ENCODE results near the gene BCKDK.
"Not testable (repeated sequence)": the region's sequence is repeated elsewhere in the genome, so short reads cannot be mapped to it uniquely, and the experiment has no call there.

The BCKDK gene

DNA sequence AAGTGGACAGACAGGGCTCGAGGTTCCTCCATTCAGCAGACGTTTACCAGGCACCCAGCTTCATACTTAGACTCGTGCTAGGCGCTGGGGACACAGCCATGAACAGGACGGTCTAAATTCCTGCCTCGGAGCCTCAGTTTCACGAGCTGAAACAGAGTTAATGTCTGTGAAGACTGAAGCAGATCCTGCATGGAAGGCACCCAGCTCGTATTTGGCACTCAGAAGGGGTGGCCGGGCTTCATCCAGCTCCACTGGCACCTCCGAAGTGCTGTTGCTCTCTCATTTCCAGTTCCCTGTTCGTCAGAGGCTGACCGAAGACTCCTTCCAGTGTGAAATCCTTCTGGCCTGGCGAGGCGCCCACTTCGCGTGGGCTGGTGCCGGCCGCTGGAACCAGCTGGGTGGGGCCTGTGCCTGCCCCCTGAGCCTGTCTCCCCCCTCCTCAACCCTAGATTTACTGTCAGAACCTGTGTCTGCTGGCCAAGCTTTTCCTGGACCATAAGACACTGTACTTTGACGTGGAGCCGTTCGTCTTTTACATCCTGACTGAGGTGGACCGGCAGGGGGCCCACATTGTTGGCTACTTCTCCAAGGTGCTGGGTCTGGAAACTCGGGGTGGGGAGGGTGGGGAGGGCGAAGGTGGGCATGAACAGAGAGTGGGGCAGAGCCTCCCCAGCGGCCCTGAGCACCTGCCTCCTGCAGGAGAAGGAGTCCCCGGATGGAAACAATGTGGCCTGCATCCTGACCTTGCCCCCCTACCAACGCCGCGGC lies 21.6 kb downstream of the BCKDK start:
- no peak for DNase-seq

DNA sequence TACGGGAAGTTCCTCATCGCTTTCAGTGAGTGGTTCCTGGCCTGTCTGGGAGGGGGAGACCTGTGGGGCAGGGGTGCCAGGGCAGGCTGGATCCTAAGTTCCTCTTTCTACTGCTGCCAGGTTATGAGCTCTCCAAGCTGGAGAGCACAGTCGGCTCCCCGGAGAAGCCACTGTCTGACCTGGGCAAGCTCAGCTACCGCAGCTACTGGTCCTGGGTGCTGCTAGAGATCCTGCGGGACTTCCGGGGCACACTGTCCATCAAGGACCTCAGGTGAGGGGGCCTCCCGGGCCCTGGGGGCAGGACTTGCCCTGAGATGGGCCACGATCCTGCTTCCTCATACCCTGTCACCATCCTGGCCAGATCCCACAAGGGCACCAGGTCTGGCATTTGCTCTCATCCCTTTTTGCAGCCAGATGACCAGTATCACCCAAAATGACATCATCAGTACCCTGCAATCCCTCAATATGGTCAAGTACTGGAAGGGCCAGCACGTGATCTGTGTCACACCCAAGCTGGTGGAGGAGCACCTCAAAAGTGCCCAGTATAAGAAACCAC lies 22.2 kb downstream of the BCKDK start:
- DNase-seq: no peak

DNA sequence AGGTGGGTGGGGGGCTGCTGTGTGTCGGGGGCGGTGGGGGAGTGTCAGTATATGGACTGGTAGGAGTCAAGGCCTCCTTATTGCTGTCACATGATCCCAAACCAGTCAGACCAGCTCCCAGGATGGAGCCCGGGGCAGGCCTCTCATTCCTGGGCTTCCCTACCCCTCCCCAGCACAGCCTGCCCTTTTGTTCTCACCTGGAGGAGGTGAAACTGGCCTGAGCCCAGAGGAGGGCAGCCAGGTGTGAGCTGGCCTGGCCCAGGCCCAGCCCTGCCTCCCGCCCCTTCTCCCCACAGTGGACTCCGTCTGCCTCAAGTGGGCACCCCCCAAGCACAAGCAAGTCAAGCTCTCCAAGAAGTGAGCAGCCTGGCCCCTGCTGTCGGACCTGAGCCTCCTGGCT lies 22.7 kb downstream of the BCKDK start:
- DNase-seq: no peak

DNA sequence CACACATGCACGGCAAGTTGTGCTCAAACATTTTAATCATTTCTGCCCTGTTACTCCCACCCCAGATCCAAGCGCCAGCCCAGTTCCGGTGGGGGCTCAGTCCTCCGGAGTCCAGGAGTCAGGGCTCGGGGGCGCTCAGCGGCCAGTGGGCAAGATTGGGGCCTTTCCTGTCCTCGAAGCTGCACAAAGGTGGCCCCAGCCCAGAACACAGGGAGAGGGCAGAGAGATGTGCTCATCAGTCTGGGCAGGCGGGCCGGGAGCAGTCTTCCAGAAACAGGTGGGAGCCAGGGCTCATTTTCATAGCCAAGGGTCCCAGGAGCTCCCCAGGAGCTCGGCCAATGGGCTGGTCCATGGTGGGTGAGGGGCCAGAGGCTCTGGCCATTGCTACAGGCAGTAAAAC lies 23.2 kb downstream of the BCKDK start:
- no peak for DNase-seq

DNA sequence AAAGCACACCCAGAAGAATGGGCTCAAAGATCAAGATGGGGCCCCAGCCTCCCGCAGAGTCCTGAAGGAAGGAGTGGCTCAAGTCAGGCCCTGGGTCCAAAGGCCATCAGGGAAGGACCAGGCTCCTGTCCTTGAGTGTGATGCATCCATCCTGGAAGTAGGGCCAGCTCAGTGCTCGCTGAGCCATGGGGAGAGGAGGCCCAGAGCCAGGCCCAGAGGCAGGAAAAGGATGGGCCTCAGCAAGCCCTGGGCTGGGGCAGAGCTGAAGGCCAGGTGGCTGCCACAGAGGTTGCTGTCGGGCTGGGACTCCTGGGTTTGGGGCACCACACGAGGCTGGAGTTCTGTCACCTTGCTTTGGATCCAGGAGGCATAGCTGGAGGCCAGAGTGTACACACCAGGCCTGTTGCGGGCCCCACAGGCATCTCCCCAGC lies 23.7 kb downstream of the BCKDK start:
- DNase-seq: no peak

DNA sequence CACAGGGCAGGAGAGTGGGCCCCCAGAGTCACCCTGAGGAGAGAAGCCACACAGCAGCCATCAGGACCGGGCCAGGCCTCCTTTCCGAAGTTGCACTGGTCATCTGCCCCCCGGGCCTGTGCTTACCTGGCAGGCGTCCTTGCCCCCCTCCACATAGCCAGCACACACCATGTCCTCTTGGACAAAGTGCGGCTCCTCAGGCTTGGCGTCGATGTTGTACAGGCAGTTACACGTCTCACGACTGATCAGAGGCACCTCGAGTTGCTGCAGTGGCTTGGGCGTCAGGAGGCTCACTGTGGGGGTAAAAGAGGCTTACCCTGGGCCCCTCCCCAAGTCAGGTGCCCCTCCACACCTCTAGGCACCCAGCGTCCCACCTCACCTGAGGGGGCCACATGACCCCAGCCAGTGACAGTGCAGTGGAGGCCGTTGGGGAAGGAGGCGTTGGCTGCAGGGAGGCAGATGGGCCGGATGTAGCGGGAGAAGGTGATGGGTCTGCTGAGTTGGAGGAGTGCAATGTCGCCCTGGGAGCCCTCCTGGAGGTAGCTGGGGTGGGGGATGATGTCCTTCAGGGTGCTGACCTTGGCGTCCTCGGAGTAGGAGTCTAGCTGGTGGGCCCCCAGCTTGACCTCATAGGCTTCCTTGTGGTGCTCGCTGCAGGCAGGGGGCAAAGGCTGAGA lies 24.3 kb downstream of the BCKDK start:
- DNase-seq: no peak

DNA sequence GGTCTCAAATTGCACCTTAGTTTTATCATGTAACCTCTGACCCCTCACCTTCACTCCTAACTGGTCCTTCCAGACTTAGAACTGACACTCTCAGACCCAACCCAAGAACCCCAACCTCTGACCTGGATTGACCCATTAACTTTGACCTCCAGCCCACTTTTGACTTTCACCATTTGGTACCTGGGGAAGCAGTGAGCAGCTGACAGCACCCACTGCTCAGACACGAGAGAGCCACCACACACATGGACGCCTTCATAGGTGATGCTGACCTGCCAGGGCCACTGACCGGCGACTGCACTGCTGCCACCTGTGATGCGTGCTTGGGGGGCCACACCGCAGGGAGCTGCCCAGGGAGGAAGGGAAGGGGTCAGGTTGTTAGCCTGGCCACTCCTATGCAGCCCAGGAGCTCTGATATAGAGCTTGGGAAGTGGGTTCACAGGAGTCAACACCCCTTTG lies 24.9 kb downstream of the BCKDK start:
- no peak for DNase-seq

DNA sequence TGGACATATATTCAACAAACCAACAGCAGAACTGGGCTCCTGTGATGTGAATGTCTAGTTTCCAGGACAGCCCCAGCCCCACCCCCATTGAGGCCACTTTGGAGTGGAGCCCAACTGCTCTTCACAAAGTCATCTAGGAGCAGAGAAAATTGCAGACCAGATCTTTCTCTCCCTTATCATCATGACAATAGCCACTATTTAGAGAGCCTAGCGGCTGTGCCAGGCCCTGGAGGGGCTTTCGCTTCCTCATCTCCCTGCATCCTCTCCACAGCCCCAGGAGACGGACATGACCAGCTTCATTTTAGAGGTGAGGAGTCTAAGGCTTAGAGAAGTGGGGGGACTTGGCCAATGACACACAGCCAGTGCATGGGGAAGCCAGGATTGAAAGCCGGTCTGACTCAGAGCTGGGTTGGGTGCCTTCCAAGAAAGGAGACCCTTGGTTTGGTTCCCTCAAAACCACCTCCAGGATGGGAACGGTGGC lies 25.9 kb downstream of the BCKDK start:
- no peak for DNase-seq

DNA sequence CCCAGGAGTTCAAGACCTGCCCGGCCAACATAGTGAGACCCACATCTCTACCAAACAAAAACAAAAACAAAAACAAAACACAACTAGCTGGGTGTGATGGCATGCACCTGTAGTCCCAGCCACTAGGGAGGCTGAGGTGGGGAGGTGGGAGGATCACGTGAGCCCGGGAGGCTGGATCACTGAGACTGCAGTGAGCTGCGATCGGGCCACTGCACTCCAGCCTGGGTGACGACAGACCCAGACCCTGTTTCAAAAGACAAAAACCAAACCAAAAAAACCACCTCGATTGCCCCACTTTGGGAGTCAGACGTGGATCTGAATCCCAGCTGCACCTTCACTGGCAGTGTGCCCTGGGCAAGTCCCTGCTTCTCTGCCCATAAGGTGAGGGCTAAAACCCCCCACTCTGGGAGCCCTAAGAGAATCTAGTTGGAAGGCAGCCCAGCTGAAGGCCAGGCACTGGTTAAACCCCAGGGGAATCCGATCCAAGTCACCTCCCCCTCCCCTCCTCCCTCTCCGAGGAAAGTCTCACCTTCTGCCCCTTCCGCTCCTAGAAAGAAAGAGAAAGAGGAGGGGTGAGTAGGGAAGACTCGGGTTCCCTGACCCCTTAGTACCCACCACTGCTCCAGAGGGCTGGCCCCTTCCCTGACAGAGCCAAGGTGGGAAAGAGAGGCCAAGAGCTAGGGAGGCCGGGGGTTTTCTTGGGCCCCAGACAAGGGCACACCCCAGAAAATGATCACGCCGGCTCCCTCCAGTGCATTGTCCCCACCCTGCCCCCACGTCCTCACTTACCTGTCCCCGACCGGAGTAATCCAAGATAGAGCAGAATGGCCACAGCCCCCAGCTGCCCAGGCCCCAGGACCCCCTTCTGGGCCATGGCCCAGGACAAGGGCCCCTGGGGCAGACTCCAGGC lies 26.7 kb downstream of the BCKDK start:
- peak; percentile 21 for DNase-seq

DNA sequence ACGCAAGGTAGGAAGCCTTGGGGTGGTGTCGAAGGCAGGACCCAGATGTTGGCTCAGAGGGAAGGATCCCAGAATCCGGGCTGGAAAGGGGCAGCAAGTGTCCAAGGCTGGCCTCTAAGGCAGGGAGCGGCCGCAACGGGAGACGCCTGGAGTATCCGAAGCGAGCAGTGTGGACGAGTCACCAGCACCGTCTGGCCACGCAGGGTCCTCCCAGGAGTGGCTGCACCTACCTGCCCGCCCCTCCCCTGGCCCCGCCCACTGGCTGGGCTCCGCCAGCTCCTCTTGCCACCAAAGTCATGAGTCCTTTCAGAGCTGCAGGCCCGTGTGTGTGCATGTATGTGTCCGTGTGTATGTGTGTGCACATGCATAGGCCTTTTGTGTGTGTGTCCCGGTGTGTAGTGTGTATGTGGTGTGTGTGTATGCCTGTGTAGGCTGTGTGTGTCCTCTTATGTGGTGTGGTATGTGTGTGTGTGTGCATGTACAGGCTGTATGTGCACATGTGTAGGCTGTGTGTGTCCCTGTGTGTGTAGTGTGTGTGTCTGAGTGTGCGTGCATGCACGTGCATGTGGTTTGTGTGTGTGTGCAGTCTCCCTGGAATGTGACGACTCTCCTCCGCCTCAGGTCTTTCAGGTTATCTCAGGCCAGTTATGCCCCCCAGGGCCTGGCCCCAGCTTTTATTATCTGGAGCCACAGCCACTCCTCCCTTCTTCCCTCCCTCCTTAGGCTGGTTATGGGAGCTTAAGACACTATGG lies 27.5 kb downstream of the BCKDK start, which contains the start of gene PRSS8:
TSS of gene PRSS8 (minus strand) at position 193 of the 752 bp plus-strand sequence. CDS start 229 bp downstream, outside the sequence.
- no peak for DNase-seq

DNA sequence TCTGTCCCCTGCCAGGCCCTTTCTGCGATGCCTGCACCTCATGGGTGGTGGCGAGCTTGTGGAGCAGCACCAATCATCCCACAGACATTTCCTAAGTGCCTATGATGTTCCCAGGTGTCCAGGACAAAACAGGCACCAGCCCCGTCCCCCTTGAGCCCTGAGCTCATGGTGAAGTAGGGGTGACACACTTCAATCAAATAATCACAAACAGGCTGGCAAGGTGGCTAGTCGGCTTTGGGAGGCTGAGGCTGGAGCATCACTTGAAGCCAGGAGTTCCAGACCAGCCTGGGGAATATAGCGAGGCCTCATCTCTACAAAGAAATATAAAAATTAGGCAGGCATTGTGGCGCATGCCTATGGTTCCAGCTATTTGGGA lies 28.1 kb downstream of the BCKDK start:
- no peak for DNase-seq

DNA sequence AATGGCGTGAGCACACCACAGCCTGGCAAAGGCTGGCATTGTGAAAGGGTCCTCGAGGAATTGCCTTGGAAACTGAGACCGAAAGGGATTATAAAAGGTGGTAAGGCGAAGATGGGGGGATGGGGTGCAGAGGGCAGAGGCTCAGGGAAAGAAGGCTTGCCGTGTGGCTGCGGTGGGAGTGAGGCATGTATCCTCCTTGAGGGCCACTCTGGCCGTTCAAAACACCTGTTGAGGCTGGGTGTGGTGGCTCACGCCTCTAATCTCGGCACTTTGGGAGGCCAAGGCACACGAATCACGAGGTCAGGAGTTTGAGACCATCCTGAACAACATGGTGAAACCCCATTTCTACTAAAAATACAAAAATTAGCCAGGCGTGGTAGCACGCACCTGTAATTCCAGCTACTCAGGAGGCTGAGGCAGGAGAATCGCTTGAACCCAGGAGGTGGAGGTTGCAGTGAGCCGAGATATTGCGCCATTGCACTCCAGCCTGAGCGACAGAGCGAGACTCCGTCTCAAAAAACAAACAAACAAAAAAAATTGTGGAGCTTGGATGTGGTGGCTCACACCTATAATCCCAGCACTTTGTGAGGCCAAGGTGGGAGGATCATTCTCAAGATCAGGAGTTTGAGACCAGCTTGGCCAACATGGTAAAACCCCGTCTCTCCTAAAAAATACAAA lies 28.8 kb downstream of the BCKDK start:
- DNase-seq: not testable (repeated sequence)

DNA sequence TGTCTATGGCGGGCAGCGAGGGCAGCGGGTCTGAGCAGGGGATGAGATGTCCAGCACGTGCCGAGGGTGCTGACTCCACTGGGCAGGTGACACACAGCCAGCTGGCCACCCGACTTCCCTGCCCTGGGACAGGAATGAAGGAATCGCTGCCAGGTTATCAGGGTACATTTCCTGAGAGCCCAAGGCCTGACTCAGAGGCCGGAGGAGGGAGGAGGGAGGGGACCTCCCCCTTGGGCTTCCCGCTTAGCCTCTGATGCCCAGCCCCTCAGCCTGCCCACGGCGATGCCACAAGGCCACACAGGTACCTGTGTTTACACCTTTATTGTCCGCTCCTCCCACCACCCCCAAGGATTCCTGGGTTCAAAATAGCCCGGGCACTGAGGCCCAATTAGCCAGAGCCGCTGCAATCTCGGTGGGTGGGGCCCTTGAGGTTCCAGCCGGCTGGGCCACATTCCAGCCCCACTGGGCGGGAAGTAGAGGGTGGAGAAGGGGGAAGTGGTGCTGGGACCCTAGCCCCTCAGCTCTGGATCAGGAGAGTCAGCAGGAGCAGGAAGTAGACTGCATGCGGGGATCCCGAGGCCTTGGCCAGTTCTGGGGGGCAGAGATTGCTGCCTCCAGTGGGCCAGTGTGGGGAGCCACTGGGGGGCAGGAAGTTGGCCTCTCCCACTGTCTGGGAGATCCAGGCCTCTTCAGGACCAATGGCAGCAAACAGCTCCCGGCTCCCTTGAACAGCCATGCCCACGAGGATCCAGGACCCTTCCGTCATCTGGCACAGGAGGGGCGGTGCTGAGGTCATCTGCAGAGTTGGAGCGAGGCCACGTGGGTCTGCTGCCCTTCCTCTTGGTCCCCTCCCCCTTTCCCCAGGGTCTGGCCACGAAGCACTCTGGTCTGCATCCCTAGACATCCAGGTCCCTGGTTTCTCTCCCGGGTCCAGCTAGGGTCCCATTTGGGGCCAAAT lies 30.7 kb downstream of the BCKDK start:
- DNase-seq: no peak

DNA sequence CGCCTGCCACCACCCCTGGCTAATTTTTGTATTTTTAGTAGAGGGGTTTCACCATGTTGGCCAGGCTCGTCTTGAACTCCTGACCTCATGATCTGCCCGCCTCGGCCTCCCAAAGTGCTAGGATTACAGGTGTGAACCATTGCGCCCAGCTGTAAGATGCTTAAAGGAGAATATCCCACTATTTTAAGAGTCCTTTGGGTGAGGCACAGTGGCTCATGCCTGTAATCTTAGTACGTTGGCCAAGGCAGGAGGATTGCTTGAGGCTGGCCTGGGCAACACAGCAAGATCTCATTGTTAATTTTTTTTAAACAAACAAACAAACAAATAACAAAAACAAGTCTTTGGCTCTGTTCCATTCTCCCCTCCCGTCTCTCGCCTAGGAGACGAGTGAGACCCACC lies 32.9 kb downstream of the BCKDK start:
- not testable (repeated sequence) for DNase-seq

DNA sequence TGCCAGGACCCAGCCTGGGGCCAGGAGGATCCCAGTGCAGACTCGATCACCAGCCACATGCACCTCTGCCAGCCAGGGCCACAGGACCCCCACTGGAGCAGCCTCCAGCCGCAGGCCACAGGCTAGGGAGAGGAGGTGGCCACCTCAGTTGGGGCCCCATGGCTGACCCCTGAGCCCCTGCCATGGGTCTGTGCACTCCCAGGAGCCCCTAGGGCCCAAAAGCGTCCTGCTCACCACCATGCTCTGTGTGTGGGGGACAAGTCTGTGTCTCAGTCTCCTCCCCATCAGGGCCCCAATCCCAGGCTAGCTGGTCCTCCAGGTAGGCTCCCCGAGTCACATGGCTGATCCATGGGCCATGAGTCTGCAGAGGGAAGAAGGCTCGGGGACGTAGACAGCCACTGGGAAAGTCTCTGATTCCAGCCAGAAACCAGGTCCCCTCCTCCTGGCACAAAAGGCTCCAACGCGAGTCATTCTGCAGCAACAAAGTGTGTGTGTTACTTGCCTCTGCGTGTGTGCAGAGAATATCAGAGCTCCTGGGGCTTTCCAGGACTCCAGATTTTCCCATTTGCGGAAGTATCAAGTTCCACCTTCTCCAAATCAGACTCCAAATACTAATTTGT lies 33.4 kb downstream of the BCKDK start:
- peak; percentile 54 for DNase-seq

DNA sequence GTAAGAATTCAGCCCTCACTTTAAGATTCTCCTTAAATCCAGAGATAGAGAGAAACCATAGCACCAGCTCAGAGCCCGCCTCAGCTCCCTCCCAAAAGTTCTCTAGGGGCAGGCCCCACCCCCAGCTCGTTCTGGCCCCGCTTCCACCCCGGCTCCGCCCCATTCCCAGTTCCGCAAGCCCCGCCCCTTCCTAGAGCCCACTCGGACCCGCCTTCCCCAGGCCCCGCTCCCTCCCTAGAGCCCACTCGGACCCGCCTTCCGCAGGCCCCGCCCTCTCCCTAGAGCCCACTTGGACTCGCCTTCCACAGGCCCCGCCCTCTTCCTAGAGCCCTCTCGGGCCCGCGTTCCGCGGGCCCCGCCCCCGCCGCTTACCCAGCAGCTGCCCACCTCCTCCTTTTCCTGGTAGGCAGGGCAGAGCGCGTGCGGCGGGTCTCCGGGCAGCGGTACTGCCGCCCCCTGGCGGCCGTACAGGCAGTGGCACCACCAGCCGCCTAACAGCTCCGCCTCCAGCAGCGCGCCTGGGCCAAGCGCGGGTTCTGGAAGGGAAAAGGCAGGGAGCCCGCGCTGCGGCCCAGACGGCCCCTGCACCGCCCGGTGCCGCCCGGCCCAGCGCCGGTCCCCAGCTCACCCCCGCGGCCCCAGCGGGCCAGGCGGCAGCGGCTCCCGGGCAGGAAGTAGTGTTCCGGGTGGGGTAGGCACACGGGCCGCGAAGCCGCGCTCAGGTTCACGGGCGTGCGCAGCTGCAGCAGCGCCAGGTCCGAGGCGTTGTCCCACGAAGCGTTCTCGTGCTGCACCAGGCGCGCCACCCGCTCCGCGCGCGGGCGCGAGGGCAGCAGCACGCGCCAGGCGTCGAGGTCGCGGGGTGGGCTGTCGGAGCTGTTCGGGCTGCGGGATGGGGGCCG lies 34.2 kb downstream of the BCKDK start:
- peak; percentile 100 for DNase-seq

DNA sequence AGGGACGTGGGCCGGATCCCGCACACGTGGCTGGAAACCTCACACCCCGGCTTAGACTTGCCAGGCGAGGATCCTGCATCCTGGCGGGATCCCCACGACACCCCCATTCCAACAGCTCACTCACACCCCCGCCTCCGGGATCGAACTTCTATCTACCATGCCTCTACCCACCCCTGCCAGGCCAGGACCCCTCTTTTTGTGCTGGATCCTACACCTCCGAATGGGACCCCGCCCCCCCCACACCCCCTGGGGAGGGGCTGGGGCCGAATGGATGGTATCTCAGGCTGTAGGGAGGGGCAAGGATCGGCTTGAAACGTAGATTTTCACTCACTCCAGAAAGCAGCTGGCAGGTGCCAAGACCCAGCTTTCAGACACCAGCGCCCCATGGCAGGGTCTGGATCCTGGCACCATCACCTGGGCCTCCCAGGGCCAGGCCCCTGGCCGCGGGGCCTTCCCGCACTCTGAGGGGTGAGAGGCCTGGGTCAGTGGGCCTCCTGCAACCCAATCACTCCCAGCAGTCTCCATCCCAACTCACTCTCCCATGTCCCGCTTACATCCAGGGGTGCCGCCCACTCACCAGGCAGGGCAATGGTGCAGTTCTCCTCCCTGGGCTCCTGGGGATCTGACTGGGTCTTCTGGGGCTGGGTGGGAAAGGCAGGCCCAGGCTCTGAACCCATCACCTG lies 35.0 kb downstream of the BCKDK start:
- DNase-seq: no peak

DNA sequence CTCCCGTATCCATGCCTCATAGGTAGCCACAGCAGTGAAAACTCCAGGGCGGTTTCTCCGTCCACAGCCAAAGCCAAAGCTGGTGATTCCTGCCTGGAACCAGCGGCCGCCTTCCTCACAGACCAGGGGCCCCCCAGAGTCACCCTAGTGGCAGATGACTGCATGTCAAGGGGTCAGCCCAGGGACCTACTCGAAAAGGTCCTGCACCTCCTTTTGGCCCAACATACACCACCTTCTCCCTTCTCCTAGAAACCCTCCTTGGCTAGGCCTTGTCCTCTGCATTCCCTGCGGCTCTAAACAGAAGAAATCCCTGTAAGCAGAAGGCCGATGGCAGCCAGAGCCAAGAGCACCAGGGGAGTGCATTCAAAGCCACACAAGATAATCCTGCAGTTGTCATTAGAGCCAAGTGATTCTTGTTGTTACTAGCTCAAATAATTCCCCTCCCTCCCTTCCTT lies 35.5 kb downstream of the BCKDK start:
- DNase-seq: no peak
